Fibroblast of lung (primary cell): ENCODE measurements around the gene CR1.

ENCODE experiments used
- EZH2 ChIP-seq: IDR thresholded peaks from 2 replicates; pipeline ENCODE4 v1.5.1; 2012; ENCODE audit warnings: low read length, control low read depth, mild to moderate bottlenecking; ENCODE audit errors: missing control alignments
- TF ChIP-seq, protein P1 (sequence below), 2 donors: IDR thresholded peaks in 1 of 2; conservative IDR thresholded peaks in 1 of 2; 1 replicate in 1 of 2; 2 replicates in 1 of 2; pipeline ENCODE4 v1.5.1; 2011 to 2012; ENCODE audit warnings: low read length in 2 of 2, control low read depth in 1 of 2, inconsistent platforms in 1 of 2, low read depth in 1 of 2, mild to moderate bottlenecking in 1 of 2

DNA sequence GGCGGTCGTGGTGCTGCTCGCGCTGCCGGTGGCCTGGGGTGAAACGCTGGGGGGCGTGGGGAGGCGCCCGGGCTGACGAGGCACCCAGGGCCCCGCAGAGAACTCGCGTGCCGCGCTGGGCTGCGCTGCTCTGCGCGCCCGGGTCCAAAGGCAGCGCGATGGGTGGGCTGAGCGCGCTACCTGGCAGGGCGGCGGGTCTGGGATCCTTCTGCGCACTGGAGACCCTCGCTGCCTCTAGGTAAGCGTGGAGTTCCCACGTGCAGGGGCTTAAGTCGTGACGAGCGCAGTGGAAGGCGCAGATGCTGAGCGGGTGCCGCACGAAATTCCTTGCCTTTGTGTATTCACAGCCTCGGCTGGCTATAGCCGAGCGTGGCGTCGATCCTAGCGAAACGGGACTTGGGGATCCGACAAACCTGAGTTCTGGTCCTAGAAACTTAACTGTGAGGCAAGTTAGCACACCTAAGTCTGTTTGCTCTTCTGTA, 173.6 kb downstream of the CR1 start:
- TF ChIP-seq, protein P1, sequence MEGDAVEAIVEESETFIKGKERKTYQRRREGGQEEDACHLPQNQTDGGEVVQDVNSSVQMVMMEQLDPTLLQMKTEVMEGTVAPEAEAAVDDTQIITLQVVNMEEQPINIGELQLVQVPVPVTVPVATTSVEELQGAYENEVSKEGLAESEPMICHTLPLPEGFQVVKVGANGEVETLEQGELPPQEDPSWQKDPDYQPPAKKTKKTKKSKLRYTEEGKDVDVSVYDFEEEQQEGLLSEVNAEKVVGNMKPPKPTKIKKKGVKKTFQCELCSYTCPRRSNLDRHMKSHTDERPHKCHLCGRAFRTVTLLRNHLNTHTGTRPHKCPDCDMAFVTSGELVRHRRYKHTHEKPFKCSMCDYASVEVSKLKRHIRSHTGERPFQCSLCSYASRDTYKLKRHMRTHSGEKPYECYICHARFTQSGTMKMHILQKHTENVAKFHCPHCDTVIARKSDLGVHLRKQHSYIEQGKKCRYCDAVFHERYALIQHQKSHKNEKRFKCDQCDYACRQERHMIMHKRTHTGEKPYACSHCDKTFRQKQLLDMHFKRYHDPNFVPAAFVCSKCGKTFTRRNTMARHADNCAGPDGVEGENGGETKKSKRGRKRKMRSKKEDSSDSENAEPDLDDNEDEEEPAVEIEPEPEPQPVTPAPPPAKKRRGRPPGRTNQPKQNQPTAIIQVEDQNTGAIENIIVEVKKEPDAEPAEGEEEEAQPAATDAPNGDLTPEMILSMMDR (conservative IDR thresholded peaks at IDR 0.05 in 1 of 2, IDR thresholded peaks at IDR 0.05 in 1 of 2; ENCODE audit: low read depth in 1 of 2, low read length in 2 of 2): no peak
- peak; percentile 24 for TF ChIP-seq EZH2
